ENCODE measurements around the gene F13A1.

GRCh38 chr6:6346427-6347023 is 26.1 kb upstream of the F13A1 start:
- TF ChIP-seq TAF1 (IDR thresholded peaks at IDR 0.05; ENCODE audit: borderline replicate concordance, low read depth, low read length) (no peak), TCF12 (IDR thresholded peaks at IDR 0.05) (no peak), SIN3A (IDR thresholded peaks at IDR 0.05; ENCODE audit: borderline replicate concordance, low read depth, low read length) (no peak), NFIC (IDR thresholded peaks at IDR 0.05; ENCODE audit: borderline replicate concordance) (no peak), RFX5 (IDR thresholded peaks at IDR 0.05; ENCODE audit: low read length) (no peak), MXI1 (IDR thresholded peaks at IDR 0.05; ENCODE audit: low read depth, low read length) (no peak), ZBTB33 (IDR thresholded peaks at IDR 0.05; ENCODE audit: borderline replicate concordance, low read depth) (no peak), CTCF (IDR thresholded peaks at IDR 0.05) (no peak), EZH2phosphoT487 (IDR thresholded peaks at IDR 0.05; ENCODE audit: borderline replicate concordance, low read depth) (no peak)

All from SK-N-SH (cell line).